Activated T-helper 17 cell treated with anti-CD3 and anti-CD28 coated beads, Interleukin-2, amount 50 U/mL, for 72 hours (primary cell): ENCODE data around the gene NBPF15. TPM values are rescaled to one million over a fixed set of nuclear protein-coding genes. Genes with fewer than 3 reads are reported as not detected.
"Not testable (repeated sequence)": the region's sequence is repeated elsewhere in the genome, so short reads cannot be mapped to it uniquely, and the experiment has no call there.

Source experiments
- ATAC-seq: fragments of 150-1000 bp; cut with Tn5 transposase; replicated peaks from 2 replicates; pipeline ENCODE4 v1.10.0; 2021; ENCODE audit warnings: mild to moderate bottlenecking, moderate library complexity
- H3K27ac Mint-ChIP-seq: one replicate; pipeline ENCODE4 v1.8.0; 2022; ENCODE audit warnings: mixed read lengths
- H3K27me3 Mint-ChIP-seq: one replicate; pipeline ENCODE4 v1.8.0; 2022; ENCODE audit warnings: mixed read lengths
- H3K36me3 Mint-ChIP-seq: one replicate; pipeline ENCODE4 v1.8.0; 2022; ENCODE audit warnings: low read depth, mild to moderate bottlenecking, mixed read lengths
- H3K4me1 Mint-ChIP-seq: one replicate; pipeline ENCODE4 v1.8.0; 2022; ENCODE audit warnings: mixed read lengths
- H3K4me3 Mint-ChIP-seq: one replicate; pipeline ENCODE4 v1.8.0; 2022; ENCODE audit warnings: mild to moderate bottlenecking, mixed read lengths
- H3K9me3 Mint-ChIP-seq: one replicate; pipeline ENCODE4 v1.8.0; 2022; ENCODE audit warnings: mixed read lengths
- total RNA-seq, 2 donors: library from RNA; stranded (reverse); gene quantifications; one replicate each; pipeline ENCODE4 v1.2.3, GENCODE V29; 2022

NBPF15 gene, protein sequence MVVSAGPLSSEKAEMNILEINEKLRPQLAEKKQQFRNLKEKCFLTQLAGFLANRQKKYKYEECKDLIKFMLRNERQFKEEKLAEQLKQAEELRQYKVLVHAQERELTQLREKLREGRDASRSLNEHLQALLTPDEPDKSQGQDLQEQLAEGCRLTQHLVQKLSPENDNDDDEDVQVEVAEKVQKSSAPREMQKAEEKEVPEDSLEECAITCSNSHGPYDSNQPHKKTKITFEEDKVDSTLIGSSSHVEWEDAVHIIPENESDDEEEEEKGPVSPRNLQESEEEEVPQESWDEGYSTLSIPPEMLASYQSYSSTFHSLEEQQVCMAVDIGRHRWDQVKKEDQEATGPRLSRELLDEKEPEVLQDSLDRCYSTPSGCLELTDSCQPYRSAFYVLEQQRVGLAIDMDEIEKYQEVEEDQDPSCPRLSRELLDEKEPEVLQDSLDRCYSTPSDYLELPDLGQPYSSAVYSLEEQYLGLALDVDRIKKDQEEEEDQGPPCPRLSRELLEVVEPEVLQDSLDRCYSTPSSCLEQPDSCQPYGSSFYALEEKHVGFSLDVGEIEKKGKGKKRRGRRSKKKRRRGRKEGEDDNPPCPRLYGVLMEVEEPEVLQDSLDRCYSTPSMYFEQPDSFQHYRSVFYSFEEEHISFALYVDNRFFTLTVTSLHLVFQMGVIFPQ
- total RNA-seq, result 10 to 100 TPM; 46.6 to 55.9 TPM

DNA sequence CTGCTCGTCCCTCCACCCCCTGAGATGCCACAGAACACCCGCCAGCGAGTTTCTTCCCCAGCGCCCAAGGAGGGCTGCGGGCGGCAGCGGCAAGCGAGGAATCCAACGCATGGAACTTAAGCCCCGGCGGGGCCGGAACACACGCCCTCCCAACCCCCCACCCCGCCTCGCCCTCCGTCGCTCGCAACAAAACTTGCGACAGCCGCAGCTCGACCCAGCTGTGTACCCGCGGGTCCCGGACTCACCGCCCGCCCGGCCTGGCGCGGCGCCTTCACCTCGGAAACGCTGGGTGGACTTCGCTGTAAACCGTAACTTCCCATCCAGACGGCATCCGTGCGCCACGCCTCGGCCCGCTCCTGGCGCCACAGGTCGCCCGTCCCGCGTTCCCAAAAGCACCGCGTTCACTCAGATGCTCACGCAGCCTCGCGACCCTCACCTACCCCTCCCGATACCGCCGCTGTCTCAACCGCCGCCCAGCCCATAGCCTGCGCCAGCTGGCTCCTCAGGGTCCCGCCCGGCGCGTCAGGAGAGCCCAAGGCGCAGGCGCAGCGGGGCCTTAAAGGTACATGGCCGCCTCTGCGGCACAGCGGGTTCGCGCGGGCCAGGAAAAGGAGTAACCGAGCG is at the start of gene NBPF15:
Gene NBPF15, minus strand, starts transcription at position 534 of the 624 bp plus-strand sequence. CDS start 21,666 bp downstream, outside the sequence.
- not testable (repeated sequence) for H3K27me3 Mint-ChIP-seq, H3K27ac Mint-ChIP-seq, H3K9me3 Mint-ChIP-seq, H3K4me1 Mint-ChIP-seq
- H3K36me3 Mint-ChIP-seq, result peaks cover 10% of the 10 kb centered on the region
- ATAC-seq, result peak; percentile 98
- peak within 1 kb of the TSS; percentile 87 for H3K4me3 Mint-ChIP-seq

DNA sequence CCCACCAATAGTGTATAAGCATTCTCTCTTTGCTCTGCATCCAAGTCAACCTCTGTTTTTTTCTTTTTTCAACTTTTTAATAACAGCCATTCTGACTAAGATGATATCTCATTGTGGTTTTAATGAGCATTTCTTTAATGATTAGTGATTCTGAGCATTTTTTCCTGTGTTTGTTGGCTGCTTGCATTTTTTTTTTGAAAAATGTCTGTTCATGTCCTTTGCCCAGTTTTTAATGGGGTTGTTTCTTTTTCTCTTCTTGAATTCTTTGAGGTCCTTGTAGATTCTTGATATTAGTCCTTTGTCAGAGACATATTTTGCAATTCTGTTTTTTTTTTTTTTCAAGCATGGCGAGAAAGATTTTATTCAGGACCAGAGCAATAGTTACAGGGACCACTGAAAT is 35.0 kb upstream of the NBPF15 start:
- H3K4me1 Mint-ChIP-seq, ATAC-seq, H3K4me3 Mint-ChIP-seq, H3K27me3 Mint-ChIP-seq, H3K36me3 Mint-ChIP-seq, H3K27ac Mint-ChIP-seq, H3K9me3 Mint-ChIP-seq: not testable (repeated sequence)

DNA sequence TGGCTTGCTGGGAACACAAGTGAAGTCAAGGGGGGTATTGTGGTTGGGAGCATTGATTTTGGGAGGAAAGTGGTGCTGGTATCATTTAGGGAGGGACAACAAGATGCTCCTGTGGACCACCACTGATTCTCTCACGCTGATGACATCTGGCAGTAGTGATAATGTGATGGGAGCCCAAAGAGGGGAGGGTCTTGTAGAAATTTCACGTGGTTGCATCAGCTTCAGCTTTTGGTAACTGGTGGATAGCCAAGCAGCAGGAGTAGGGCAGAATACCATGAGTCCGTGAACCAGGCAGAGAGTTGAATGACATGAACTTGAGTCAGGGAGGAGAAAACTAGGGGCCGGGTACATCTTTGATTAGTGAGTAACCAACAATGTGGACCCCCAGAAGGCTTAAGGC is 32.7 kb upstream of the NBPF15 start:
- H3K4me3 Mint-ChIP-seq, H3K9me3 Mint-ChIP-seq, H3K27me3 Mint-ChIP-seq, H3K27ac Mint-ChIP-seq, H3K4me1 Mint-ChIP-seq, H3K36me3 Mint-ChIP-seq, ATAC-seq: not testable (repeated sequence)

DNA sequence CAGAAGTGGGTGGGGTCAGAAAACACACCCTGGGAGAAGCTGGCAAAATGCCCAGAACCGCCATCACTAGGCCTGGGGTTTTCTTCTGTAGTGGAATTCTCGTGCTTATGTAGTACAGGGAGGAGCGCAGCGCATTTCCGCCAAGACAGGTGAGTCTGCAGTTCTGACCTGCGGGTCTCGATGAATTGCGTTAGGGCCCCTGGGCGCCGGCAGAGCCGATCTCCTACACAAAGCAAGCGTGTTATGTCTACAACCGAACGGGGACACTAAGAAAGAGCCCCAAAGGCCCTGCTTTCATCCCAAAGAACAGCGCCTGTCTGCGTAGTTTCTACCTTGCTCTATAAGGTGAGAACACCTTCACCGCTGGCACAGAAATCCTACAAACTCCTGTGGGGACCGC is 28.9 kb upstream of the NBPF15 start:
- peak; percentile 46 for ATAC-seq
- H3K9me3 Mint-ChIP-seq, H3K27me3 Mint-ChIP-seq, H3K27ac Mint-ChIP-seq, H3K4me1 Mint-ChIP-seq, H3K36me3 Mint-ChIP-seq: not testable (repeated sequence)
- peak overlapping the region; percentile 60 for H3K4me3 Mint-ChIP-seq

DNA sequence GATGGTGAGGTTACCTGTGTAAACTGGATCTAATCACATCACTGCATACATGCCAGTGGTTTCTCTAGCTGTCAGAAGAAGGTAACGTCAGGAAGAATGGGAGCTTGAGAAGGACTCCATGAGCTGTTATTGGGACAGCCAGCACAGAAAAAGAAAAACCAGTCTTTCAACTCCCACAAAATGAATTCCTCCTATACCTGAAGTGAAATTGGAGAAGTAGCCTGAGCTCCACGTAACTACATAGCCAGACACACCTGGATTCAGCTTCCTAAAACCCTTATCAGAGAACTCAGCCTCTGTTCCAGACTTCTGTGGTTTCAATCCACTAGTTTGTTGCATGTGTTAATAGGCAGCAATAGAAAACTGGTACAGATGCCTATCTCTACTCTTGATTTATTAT is 25.5 kb upstream of the NBPF15 start:
- H3K27me3 Mint-ChIP-seq, H3K9me3 Mint-ChIP-seq: not testable (repeated sequence)

DNA sequence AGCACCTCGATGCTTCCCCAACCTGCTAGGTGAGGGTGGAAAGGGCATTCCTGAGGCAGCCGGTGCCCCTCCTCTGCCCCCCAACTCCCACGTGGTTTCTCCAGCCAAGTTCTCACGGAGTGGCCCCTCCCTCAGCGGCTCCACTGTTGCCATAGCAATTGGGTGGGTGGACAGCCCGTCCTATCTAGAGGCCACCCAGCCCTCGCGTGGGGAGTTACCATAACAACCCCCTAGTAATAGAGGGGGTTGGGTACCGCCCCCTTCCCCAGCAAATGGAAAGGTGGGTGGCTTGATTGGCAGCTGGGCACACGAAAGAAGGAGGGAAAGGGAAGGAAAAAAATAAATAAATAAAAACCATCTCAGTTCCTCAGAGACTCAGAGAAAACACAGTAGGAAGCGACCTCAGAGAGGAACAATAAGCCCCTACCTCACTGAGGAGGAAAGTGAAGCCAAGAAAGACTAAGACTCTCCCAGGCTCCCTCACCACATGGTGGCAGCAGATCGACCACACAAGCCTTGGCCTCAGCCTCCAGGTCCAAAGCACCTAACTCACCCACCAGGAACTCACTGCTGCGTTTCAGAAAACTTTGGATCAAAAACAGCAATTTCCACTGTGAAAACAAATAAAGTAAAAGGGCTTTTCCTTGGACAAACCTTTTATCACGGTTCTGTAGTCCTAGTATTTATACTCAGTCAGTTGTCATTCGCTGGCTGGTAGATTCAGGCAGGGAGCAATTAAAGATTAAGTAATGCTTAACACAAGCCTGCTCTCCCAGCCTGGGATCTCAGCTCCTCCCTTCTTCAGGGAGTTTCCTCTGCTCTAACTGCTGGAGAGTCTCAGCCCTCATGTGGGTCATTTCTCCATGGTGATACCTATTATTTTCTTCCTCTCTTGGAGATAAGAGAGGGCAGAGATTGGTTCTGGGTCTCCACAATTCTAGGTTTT is 23.9 kb upstream of the NBPF15 start:
- H3K4me1 Mint-ChIP-seq, H3K36me3 Mint-ChIP-seq, ATAC-seq, H3K9me3 Mint-ChIP-seq, H3K27me3 Mint-ChIP-seq, H3K4me3 Mint-ChIP-seq, H3K27ac Mint-ChIP-seq: not testable (repeated sequence)

More for the DNA sequence above, 25.5 kb upstream of the NBPF15 start:
- not testable (repeated sequence) for H3K4me3 Mint-ChIP-seq, ATAC-seq, H3K36me3 Mint-ChIP-seq, H3K27ac Mint-ChIP-seq, H3K4me1 Mint-ChIP-seq

DNA sequence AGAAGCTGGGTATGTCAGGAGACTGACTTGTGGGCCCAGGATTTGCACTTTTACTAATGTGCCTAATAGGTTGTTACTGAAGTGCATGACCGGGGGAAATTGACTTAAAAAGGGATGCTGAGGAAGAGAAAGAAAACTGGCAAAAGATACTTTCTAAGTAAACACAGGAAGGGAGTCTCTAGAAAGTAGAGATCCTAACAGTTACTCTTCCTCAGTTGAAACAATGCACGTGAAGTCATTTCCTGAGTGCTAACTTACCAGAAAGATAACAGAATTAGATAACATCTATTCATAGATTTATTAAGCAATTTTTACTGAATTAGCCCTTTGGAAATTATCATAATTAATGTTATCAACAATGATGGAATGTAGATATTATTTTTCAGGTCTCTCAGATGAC is 12.4 kb upstream of the NBPF15 start:
- not testable (repeated sequence) for H3K9me3 Mint-ChIP-seq, H3K27me3 Mint-ChIP-seq, H3K27ac Mint-ChIP-seq

DNA sequence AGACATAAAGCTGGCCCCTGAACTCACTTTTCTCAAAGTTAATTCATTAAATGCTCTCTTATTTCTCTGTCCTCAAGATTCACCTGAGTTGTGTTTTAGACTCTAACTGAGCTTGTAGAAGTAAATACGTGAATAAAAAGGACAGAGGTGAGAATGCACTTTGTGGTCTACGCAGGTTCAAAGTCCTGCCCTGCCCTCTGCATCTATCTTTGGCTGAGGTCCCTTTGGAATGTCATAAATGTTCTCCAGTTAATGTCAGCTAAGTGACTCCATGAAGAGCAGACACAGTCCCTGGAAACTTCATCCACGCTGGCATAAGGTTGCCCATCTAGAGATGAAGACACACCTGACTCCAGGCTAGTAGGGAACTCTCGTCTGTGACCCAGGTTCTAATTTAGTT is 10.0 kb upstream of the NBPF15 start:
- not testable (repeated sequence) for H3K36me3 Mint-ChIP-seq, H3K4me1 Mint-ChIP-seq, H3K9me3 Mint-ChIP-seq, H3K27me3 Mint-ChIP-seq, H3K27ac Mint-ChIP-seq, ATAC-seq, H3K4me3 Mint-ChIP-seq

More for the DNA sequence above, 12.4 kb upstream of the NBPF15 start:
- H3K4me3 Mint-ChIP-seq, H3K36me3 Mint-ChIP-seq, H3K4me1 Mint-ChIP-seq, ATAC-seq: not testable (repeated sequence)

DNA sequence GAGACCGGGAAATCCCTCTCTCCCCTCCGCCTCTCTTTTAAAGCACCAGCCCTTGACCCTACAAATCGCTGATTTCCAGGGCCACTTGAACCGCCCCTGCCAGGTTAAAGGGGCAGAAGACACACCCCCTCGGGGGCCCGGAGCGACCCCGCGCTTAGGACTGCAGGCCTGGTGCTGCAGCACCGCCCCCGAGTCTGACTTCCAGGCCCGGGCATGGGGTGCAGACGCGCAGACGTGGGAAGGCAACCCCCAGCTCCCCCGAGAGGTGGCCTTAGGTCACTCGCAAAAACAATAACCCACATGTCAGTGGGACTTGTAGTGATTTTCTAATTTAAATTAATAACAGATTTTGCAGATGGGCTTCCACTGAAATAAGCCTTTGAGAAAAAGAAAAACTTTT is 309 bp upstream of the NBPF15 start:
- H3K36me3 Mint-ChIP-seq, H3K9me3 Mint-ChIP-seq, H3K27me3 Mint-ChIP-seq, H3K4me1 Mint-ChIP-seq, H3K27ac Mint-ChIP-seq: not testable (repeated sequence)
- ATAC-seq, result peak; percentile 6
- peak overlapping the region; percentile 87 for H3K4me3 Mint-ChIP-seq

DNA sequence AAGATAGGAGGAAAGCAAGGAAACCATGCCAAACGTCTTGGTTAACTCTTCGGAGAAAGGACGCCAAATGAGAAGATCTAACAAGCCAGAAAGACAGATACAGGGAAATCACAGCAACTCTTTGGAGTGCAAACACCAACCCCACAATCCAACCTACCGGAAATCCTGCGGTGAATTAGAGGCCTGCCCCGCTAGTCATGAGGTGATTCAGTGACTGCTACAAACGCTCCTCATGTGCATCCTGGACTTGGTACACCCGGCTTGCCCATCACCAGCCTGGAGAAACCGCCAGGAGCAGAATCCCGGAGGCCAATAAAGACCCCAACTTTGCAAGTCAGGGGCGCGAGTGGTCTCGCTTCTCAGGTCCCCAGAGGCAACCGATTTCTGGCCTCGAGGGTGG is 783 bp downstream of the NBPF15 start:
- H3K9me3 Mint-ChIP-seq, H3K27ac Mint-ChIP-seq, H3K27me3 Mint-ChIP-seq, H3K4me1 Mint-ChIP-seq: not testable (repeated sequence)
- H3K36me3 Mint-ChIP-seq, result peaks cover 13% of the 10 kb centered on the region
- ATAC-seq, result peak; percentile 73
- peak overlapping the region; percentile 87 for H3K4me3 Mint-ChIP-seq

DNA sequence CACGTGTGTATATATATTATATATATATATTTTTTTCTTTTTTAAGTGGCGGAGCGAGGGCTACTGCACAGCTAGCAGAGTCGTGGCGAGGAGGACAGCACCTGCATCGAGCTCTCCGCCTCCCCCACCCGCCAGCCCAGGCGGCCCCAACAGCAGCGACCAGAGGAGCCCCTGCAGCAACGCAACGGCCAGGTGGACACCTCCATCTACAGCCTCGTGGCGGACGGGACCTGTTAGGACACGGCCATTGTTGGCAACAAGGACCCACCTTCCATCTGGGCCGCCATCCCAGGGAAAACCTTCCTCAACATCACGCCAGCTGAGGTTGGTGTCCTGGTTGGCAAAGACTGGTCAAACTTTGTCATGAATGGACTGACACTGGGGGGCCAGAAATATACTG is 19.1 kb downstream of the NBPF15 start:
- not testable (repeated sequence) for H3K27ac Mint-ChIP-seq, H3K4me3 Mint-ChIP-seq, ATAC-seq, H3K4me1 Mint-ChIP-seq, H3K36me3 Mint-ChIP-seq, H3K9me3 Mint-ChIP-seq, H3K27me3 Mint-ChIP-seq

DNA sequence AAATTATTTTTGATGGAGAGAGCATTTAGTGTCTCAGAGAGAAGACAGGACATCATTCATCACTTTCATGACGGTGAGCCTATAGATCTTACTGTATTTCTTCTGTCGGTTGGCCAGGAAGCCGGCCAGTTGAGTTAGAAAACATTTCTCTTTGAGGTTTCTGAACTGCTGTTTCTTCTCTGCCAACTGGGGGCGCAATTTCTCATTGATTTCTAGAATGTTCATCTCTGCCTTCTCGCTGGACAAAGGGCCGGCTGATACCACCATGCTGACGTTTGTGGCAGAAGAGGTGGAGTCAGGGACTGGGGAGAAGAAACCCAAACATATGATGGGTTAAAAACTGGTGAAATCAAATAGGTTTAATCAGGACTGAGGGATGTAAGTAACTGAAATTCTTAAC is 21.7 kb downstream of the NBPF15 start:
- H3K4me1 Mint-ChIP-seq, ATAC-seq, H3K27me3 Mint-ChIP-seq, H3K9me3 Mint-ChIP-seq, H3K36me3 Mint-ChIP-seq, H3K27ac Mint-ChIP-seq, H3K4me3 Mint-ChIP-seq: not testable (repeated sequence)

DNA sequence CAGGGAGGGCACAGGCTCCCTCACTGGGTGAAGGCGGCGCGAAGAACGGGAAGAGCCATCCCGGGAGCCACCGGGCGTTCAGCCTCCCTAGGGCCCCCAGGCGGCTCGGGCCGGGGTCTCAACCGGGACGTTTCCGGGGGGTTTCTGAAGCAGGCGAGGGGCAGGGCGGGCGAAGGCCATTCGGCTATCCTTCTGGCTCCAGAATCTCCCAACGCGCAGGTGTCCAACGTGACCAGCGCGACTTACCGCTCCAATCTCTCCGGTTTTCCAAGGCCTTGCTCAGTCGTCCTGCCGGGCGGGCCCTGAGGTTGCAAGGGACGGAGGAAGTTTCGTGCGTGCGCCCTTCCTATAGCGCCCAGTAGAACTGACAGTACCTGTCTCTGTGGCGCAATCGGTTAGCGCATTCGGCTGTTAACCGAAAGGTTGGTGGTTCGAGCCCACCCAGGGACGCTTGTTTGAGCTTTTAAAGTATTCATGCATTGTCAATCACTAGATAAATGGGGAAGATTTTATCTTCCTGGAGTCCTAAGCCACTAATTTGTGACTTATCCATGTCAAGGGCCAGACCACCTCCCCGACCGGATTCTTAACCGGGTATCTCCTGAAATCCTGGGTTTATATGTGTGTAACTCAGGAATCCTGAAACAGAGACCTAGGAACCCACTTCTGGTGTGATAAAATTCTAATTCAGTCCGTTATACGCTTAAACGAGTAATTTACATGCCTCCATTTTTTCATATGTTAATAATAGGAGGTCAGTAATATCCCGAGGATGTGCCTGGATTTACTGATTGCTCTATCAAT is 42.4 kb downstream of the NBPF15 start:
- Mint-ChIP-seq H3K36me3 (peaks cover 20% of the 10 kb centered on the region), H3K4me3 (peak overlapping the region; percentile 84), H3K27ac (peak overlapping the region; percentile 98)
- not testable (repeated sequence) for H3K4me1 Mint-ChIP-seq, ATAC-seq, H3K9me3 Mint-ChIP-seq, H3K27me3 Mint-ChIP-seq
